ENCODE data around the gene C17orf58.
"Not testable (repeated sequence)": the region's sequence is repeated elsewhere in the genome, so short reads cannot be mapped to it uniquely, and the experiment has no call there.

C17orf58 gene

DNA sequence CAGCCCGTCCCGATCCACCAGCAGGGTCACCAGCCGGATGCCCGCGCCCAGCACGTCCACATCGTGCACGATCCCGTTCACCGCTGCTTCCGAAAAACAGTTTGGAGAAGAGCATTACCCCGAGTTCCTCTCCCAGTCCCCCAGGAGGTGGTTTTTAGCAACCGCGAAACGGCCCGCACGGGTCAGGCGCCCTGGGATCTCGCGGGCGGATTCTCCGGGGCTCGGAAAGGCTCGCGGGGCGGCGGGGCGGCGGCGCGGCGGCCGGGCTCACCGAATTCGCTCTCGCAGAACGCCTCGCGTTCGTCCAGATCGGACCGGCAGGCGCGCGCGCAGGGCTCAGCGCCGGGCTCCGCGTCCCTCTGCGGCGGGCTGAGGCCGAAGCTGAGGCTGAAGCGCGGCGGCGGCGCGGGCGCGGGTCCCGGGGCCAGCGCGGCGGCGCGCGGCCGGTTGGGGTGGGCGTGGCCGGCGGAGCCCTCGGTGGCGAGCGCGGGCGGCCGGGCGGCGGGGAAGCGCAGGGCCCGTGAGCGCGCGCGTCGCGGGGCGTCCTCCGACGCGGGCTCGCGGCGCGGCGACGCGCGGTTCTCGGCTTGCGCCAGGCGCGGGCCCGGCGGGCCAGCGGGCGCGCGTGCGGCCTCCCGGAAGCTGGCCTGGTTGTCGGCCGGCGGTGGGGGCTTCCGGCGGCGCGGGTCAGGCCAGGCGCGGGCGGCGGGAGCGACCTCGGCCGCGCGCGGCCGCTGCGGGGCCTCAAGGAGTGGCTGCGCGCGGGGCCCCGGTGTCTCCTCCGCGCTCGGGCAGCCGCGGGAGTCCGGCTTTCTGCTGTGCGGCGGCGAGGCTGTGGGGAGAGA lies 2.9 kb downstream of the C17orf58 start:
- peaks cover 58% of the 10 kb centered on the region for H3K27me3 Mint-ChIP-seq
- peak overlapping the region; percentile 92 for H3K4me3 Mint-ChIP-seq
- H3K4me1 Mint-ChIP-seq, result peaks cover 32% of the 10 kb centered on the region
- peak; percentile 81 for DNase-seq
- H3K9me3 Mint-ChIP-seq, result no peaks in the 10 kb centered on the region
- H3K27ac Mint-ChIP-seq, result peak overlapping the region; percentile 86
- H3K36me3 Mint-ChIP-seq, result peaks cover 1% of the 10 kb centered on the region
- CTCF ChIA-PET, result interaction anchor here (1.2 kb wide), 1 partner anchor 130 kb away, joined by 3 read pairs; no protein-coding TSS in a partner anchor

DNA sequence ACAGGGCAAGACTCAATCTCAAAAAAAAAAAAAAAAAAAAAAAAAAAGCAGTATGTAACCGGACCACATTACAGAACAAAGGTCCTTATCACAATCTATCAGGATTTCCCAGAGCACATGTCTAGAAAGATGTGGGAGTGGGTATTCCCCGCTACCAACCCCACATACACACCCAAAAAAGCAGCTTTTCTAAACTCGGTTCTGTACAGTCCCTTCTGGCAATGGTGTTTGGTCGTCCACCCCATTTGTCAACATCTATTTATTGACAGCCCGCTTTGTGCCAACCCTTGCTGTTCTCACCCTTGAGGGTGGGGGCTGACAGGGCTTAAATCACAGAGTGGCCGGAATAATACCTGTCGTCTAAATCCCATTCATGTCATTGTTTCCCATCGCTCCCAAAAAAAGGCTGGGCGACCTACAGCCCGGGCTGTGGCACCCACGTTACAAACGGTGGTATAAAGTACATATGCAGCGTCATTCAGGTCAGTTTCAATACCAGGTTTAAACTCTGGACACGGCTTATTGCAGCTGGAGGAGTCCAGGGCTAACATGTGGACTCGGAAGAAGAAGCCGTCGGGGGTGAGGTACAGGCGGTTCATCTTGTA lies 3.6 kb downstream of the C17orf58 start:
- CTCF ChIA-PET, result no interaction called here
- no peak for DNase-seq
- H3K36me3 Mint-ChIP-seq, result peaks cover 1% of the 10 kb centered on the region
- no peaks in the 10 kb centered on the region for H3K9me3 Mint-ChIP-seq
- peak overlapping the region; percentile 86 for H3K27ac Mint-ChIP-seq
- peak overlapping the region; percentile 92 for H3K4me3 Mint-ChIP-seq
- peaks cover 50% of the 10 kb centered on the region for H3K27me3 Mint-ChIP-seq
- peaks cover 32% of the 10 kb centered on the region for H3K4me1 Mint-ChIP-seq

DNA sequence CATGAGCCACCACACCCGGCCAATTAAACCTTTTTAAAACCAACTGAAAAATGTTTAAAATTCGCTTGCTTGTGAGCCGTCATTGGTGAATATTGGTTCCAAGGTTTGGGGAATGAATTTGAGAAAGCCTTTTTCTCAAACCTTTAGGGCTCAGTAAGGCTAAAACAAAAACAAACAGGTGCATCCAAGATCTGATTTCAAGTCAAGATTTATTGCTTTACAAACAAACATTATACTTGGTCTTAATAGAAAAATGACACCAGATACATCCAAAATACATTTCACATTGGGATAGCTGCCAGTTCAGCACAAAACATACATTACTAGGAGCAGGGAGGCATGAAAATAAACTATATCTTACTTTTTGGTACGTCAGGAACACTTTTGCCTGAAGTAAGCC lies 5.4 kb downstream of the C17orf58 start:
- CTCF ChIA-PET, result no interaction called here

DNA sequence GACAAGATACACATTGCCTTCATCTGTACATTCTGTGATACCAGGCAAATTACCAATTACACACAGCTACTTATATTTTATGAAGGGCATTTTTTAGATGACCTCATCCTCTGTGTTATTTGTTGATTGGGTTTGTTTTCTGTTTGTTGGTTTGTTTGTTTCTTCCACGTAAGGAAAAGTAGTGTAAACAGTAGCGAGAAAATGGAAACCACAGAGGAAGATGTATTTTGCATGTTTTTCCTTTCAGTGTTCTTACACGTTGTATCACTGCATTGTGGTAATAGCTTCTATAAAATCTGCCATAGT lies 12.9 kb downstream of the C17orf58 start:
- no peak overlapping the region for H3K27ac Mint-ChIP-seq

More for the DNA sequence above, 5.4 kb downstream of the C17orf58 start:
- Mint-ChIP-seq H3K9me3 (no peaks in the 10 kb centered on the region), H3K4me1 (peaks cover 25% of the 10 kb centered on the region), H3K27me3 (peaks cover 33% of the 10 kb centered on the region), H3K4me3 (no peak overlapping the region), H3K36me3 (peaks cover 1% of the 10 kb centered on the region), H3K27ac (no peak overlapping the region)
- no peak for DNase-seq

GRCh38 chr17:67982686-67983382 lies 13.4 kb downstream of the C17orf58 start:
- CTCF ChIA-PET, result no interaction called here
- H3K36me3 Mint-ChIP-seq, result peaks cover 10% of the 10 kb centered on the region
- H3K27me3 Mint-ChIP-seq, result no peaks in the 10 kb centered on the region
- H3K27ac Mint-ChIP-seq, result no peak overlapping the region
- no peak overlapping the region for H3K4me3 Mint-ChIP-seq
- no peaks in the 10 kb centered on the region for H3K9me3 Mint-ChIP-seq
- no peaks in the 10 kb centered on the region for H3K4me1 Mint-ChIP-seq
- DNase-seq, result no peak

More for the DNA sequence above, 12.9 kb downstream of the C17orf58 start:
- no peaks in the 10 kb centered on the region for H3K4me1 Mint-ChIP-seq
- H3K36me3 Mint-ChIP-seq, result peaks cover 10% of the 10 kb centered on the region
- no peak overlapping the region for H3K4me3 Mint-ChIP-seq
- H3K27me3 Mint-ChIP-seq, result no peaks in the 10 kb centered on the region
- DNase-seq, result no peak
- CTCF ChIA-PET, result no interaction called here
- H3K9me3 Mint-ChIP-seq, result no peaks in the 10 kb centered on the region

DNA sequence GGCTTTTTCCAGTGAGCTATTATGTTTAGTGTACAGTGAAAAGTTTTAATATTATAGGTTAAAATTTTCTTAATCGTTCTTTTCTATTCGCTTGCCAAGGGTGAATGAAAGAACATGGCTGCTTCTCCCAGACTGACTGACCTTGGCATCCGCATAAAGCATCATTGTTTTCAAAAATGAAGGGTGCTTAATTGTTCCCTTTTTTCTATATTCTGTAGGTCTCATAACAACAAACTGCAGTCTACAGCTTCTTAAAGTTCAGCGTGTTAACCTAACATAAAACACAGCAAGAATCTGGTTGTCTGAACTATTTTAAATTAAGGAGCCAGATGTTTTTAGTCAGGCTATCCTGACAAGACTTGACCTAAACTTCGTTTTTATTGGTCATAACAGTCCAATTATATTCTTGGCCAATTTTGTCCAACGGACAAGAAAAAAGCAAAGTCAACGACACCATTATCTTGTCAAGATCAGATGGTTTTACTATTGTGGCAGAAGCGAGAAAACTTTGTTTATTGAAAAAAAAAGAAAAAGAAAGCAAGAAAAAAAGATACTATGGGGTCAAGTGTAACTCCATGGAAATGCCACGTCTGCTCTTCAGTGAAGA lies 14.1 kb downstream of the C17orf58 start:
- Mint-ChIP-seq H3K4me3 (no peak overlapping the region), H3K9me3 (no peaks in the 10 kb centered on the region), H3K27me3 (no peaks in the 10 kb centered on the region), H3K4me1 (no peaks in the 10 kb centered on the region), H3K27ac (no peak overlapping the region), H3K36me3 (peaks cover 10% of the 10 kb centered on the region)
- CTCF ChIA-PET, result no interaction called here
- DNase-seq, result no peak

DNA sequence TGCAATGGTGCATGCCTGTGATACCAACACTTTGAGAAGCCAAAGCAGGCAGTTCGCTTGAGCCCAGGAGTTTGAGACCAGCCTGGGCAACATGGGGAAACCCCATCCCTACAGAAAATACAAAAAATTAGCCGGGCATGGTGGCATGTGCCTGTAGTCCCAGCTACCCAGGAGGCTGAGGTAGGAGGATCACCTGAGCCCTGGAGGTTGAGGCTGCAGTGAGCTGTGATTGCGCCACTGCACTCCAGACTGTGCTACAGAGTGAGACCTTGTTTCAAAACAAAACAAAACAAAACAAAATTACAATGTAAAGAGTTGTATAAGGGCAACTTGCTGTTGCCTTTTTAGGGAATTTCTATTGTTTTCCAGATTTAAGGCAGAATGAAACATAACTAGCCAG lies 15.4 kb downstream of the C17orf58 start:
- H3K4me1 Mint-ChIP-seq, CTCF ChIA-PET, H3K27me3 Mint-ChIP-seq, DNase-seq, H3K4me3 Mint-ChIP-seq, H3K9me3 Mint-ChIP-seq: not testable (repeated sequence)
- H3K36me3 Mint-ChIP-seq, result peaks cover 18% of the 10 kb centered on the region
- H3K27ac Mint-ChIP-seq, result peak overlapping the region; percentile 52

- H3K4me3 Mint-ChIP-seq, result no peak overlapping the region
- H3K36me3 Mint-ChIP-seq, result peaks cover 22% of the 10 kb centered on the region
These were observed 15.8 kb downstream of the C17orf58 start for GRCh38 chr17:67980456-67980855.

GRCh38 chr17:67976306-67976705 lies 20.0 kb downstream of the C17orf58 start:
- CTCF ChIA-PET, H3K4me1 Mint-ChIP-seq, DNase-seq, H3K4me3 Mint-ChIP-seq, H3K9me3 Mint-ChIP-seq, H3K27ac Mint-ChIP-seq, H3K27me3 Mint-ChIP-seq: not testable (repeated sequence)
- H3K36me3 Mint-ChIP-seq, result peaks cover 30% of the 10 kb centered on the region

More at GRCh38 chr17:67980456-67980855, 15.8 kb downstream of the C17orf58 start:
- H3K9me3 Mint-ChIP-seq, result no peaks in the 10 kb centered on the region
- H3K27me3 Mint-ChIP-seq, result no peaks in the 10 kb centered on the region
- no peak for DNase-seq
- H3K4me1 Mint-ChIP-seq, result no peaks in the 10 kb centered on the region
- CTCF ChIA-PET, result no interaction called here
- H3K27ac Mint-ChIP-seq, result peak overlapping the region; percentile 75

DNA sequence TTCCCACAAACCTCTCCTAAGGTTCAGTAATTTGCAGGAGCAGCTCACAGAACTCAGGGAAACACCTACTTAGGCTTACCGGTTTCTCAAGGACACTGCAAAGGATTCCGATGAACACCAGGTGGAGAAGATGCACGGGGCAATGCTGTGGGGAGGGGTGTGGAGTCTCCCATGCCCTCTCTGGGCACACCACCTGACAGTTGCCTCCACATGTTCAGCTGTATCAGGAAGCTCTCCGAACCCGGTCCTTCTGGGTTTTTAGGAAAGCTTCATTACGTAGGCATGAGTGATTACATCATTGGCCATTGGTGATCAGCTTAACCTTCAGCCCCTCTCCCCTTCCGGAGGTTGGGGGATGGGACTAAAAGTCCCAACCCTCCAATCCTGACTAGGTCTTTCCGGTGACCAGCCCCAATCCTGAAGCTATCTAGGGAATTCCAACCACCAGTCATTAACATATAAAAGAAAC lies 21.6 kb downstream of the C17orf58 start:
- Mint-ChIP-seq H3K36me3 (peaks cover 25% of the 10 kb centered on the region), H3K27ac (no peak overlapping the region), H3K4me3 (no peak overlapping the region), H3K9me3 (no peaks in the 10 kb centered on the region), H3K27me3 (no peaks in the 10 kb centered on the region), H3K4me1 (no peaks in the 10 kb centered on the region)
- CTCF ChIA-PET, result interaction anchor here (1.2 kb wide), 1 partner anchor 13 kb away, joined by 3 read pairs; no protein-coding TSS in a partner anchor
- DNase-seq, result no peak

- peak overlapping the region; percentile 39 for H3K27ac Mint-ChIP-seq
- H3K4me3 Mint-ChIP-seq, result no peak overlapping the region
- DNase-seq, result no peak
- no peaks in the 10 kb centered on the region for H3K27me3 Mint-ChIP-seq
- peaks cover 25% of the 10 kb centered on the region for H3K36me3 Mint-ChIP-seq
- H3K4me1 Mint-ChIP-seq, result no peaks in the 10 kb centered on the region
- CTCF ChIA-PET, result no interaction called here
- no peaks in the 10 kb centered on the region for H3K9me3 Mint-ChIP-seq
These were observed 22.1 kb downstream of the C17orf58 start for GRCh38 chr17:67974185-67974584.

DNA sequence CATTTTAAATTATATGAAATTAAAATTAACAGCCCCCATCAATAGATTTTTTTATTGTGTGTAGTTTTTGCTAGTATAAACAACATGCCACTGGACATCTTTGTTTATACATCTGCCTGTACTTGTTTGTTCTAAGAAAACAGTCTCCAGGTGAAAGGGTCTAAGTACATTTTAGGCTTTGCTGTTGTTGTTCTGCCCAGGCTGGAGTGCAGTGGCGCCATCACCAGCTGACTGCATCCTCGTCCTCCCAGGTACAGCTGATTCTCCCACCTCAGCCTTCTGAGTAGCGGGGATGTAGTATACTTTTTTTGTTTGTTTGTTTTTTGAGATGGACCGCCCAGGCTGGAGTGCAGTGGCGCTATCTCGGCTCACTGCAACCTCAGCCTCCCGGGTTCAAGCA lies 25.5 kb downstream of the C17orf58 start:
- Mint-ChIP-seq H3K27ac (no peak overlapping the region), H3K4me1 (no peaks in the 10 kb centered on the region)
- CTCF ChIA-PET, result no interaction called here

DNA sequence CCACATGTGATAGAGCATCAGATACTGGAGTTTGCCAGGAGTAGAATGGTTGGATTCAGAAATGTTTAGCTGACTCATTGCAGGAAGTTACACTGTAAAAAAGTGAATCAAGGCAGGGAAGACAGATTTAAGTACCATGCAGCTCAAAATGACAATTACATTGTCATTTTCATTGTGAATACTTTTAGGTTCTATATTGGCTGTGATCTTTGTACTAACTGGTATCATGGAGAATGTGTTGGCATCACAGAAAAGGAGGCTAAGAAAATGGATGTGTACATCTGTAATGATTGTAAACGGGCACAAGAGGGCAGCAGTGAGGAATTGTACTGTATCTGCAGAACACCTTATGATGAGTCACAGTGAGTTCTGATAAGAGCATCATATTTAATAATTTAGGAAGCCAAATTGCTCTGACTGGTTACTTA lies 33.1 kb downstream of the C17orf58 start:
- not testable (repeated sequence) for H3K27me3 Mint-ChIP-seq, H3K9me3 Mint-ChIP-seq, H3K4me3 Mint-ChIP-seq, H3K4me1 Mint-ChIP-seq
- CTCF ChIA-PET, result interaction anchor here (0.7 to 1.6 kb wide), 4 partner anchors 13 to 504 kb away, joined by 3 to 6 read pairs (median 3); no protein-coding TSS in a partner anchor
- peak overlapping the region; percentile 19 for H3K27ac Mint-ChIP-seq
- peak; percentile 81 for DNase-seq
- peaks cover 47% of the 10 kb centered on the region for H3K36me3 Mint-ChIP-seq

More for the DNA sequence above, 25.5 kb downstream of the C17orf58 start:
- Mint-ChIP-seq H3K9me3 (no peaks in the 10 kb centered on the region), H3K4me3 (no peak overlapping the region), H3K36me3 (peaks cover 24% of the 10 kb centered on the region), H3K27me3 (no peaks in the 10 kb centered on the region)
- DNase-seq, result no peak

- not testable (repeated sequence) for H3K27me3 Mint-ChIP-seq, H3K4me1 Mint-ChIP-seq, H3K9me3 Mint-ChIP-seq, H3K4me3 Mint-ChIP-seq, DNase-seq, H3K27ac Mint-ChIP-seq
- H3K36me3 Mint-ChIP-seq, result peaks cover 47% of the 10 kb centered on the region
- CTCF ChIA-PET, result interaction anchor here (1.2 to 1.6 kb wide), 2 partner anchors 12 to 13 kb away, joined by 3 read pairs; no protein-coding TSS in a partner anchor
These were observed 34.1 kb downstream of the C17orf58 start for GRCh38 chr17:67962156-67962555.

Data from activated naive CD4-positive, alpha-beta T cell treated with anti-CD3 and anti-CD28 coated beads, Interleukin-2, amount 10 ng/mL, durations not matched to agents 7 days and 5 days (primary cell).